GOT3 (cell line): ENCODE results near the gene R3HDM4.

ENCODE experiments used
- DNase-seq: peaks from one replicate; lab custom pipeline; 2025; ENCODE audit warnings: mixed read lengths; lab: John Stamatoyannopoulos, UW

The R3HDM4 gene

DNA sequence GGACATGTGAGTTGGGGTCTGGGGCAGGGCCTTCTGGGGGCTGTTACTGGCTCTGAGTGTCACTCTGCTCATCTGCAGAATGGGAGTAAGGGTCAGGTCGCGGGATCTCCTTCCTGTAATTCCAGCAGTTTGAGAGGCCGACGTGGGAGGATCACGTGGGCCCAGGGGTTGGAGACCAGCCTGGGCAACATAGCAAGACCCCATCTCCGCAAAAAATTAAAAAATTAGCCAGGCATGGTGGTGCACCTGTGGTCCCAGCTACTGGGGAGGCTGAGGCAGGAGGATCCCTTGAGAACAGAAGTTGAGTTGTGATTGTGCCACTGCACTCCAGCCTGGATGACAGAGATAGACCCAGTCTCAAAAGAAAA is 16.9 kb upstream of the R3HDM4 start:
- DNase-seq: no peak

GRCh38 chr19:929203-929890 is 16.3 kb upstream of the R3HDM4 start:
- no peak for DNase-seq

- DNase-seq: no peak
Observed at GRCh38 chr19:928471-929202, 15.6 kb upstream of the R3HDM4 start.

DNA sequence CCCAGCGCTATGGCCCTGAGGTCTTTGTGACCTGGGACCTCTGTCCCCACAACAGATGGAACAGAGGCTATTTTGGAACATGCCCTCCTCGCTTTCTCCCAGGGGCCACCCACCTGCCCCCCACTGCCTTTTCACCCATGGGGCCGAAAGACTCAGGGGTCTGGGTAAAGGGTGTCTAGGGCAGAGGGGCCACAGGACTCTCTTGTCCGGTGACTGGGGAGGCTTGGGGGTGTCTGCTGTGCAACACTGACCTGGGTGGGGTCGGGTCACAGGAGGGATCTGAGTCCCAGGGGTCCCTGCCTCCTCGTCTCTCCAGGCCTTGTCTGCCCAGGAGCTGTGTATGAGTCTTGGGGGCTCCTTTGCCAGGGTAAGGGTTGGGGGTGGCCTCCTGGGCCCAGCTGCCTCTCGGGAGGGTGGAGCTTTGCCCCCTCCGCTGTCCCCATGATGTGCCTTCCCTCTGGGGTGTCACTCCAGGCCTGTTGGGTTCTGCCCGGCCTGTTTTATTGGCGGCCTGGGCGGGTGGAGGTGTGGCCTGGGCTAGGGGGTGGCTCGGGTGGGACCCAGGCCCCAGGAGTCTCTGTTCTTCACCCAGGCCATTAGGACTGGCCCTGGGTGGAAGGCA is 14.9 kb upstream of the R3HDM4 start:
- DNase-seq: no peak

- DNase-seq: no peak
Observed at GRCh38 chr19:927351-927779, 14.3 kb upstream of the R3HDM4 start.

DNA sequence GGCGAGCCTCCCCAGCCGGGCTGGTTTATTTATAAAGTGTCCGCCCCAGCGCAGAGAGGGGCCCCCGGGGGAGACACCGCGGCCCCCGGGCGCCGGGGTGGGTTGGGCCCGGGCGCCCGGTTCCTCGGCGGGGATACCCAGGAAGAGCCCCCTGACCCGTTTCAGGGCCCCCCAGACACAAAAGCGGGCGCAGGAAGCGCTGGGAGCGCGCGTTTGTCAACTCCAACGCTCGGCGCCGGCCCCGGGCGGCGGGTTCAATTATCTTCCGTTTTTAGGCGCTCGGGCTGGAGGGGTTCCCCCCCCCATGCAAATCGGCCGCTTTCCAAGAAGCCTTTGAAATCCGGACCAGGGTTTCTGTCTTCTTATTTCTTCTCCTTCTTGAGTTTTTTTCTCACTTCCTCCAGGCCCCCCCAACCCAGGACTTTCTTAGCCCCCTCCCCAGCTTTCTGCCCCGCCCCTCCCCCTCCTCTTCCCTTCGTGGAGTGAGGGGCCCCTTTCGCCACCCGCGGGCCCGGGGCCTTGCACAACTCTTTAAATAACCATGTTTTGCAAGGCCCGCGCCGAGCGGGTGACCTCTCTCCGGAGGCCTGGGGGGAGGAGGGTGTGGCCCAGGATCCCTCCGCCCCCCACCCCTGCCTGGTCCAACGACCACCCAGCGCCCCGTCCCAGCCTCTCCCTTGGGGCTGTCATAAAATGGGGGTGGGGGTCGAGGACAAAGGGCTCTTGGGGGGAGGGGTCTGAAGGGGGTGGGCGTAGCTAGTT is 13.8 kb upstream of the R3HDM4 start:
- no peak for DNase-seq

DNA sequence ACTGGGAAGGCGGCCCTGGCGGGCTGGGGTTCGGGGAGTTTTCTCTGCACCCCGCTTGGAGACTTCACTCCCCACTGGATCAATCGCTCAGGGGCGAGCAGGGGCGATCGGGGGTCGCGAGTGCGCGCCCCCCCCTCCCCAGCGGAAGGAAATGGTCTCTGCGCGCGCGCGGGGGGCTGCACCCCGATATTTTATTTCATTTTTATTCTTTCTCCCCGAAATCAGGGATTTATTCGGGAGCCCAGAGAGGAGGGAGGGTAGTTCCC is 13.2 kb upstream of the R3HDM4 start:
- no peak for DNase-seq

DNA sequence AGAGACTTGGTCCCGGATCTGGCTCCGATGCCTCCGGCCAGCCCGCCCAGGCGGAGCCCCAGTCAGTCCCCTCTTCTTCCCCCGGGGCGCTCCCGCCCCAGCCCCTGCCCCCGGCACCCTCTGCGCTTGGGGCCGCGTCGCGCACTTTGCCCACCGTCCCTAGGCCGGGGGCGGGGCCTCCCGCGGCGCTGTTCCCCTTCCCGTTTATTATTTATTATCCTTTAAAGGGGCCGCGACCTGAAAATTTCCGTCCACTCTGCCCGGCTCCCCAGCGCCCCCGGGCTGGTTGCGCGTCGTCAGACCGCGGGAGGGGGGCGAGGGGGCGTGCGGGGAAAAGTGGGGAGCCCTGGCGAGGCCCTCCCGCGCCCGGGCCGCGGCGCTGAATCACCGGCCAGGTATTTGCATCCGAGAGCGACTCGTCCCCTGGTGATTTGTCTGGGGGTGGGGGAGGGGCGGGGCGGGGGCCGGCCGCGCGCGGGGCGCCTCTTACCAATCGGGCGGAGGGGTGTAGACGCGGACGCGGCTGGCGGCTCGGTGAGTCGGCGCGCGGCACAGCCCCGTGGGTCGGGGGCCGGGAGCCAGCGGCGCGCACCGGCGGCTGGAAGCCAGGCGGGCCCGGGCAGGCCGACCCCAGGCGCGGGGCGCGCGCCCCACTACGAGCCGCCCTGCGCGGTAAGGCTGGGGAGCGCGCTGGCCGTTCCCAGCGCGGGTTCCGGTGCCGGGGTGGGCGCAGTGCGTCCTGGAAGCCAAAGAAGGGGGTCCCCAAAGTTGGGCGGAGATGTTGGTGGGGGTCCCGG is 12.7 kb upstream of the R3HDM4 start, which contains the start of gene ARID3A:
Gene ARID3A, plus strand, starts transcription at position 510 of the 797 bp plus-strand sequence. CDS start 3,494 bp downstream, outside the sequence.
- DNase-seq: peak; percentile 63

GRCh38 chr19:925087-925525 is 12.1 kb upstream of the R3HDM4 start:
- DNase-seq: no peak

DNA sequence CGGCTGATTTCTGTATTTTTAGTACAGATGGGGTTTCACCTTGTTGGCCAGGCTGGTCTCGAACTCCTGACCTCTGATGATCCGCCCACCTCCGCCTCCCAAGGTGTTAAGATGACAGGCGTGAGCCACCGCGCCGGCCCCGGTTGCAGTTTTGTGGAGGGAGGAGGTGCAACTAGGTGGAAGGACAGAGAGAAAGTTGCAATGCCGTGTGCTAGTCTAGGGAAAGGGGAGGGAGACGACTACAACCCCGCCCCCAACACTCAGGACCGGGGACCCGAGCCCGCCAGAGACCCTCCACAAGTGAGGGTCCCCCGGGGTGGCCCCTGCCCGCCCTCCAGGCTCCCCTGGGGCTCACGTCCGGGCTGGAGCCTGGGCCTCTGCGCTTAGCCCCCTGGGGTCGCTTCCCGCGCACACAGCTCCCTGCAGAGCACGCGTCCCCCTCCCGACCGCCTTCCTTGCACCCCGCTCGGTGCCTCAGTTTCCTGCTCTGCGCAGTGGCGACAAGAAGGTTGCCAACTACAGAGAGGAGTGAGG is 11.6 kb upstream of the R3HDM4 start:
- DNase-seq: no peak

- no peak for DNase-seq
Observed at GRCh38 chr19:920051-920864, 7.2 kb upstream of the R3HDM4 start.

GRCh38 chr19:919199-920050 is 6.4 kb upstream of the R3HDM4 start:
- DNase-seq: no peak

DNA sequence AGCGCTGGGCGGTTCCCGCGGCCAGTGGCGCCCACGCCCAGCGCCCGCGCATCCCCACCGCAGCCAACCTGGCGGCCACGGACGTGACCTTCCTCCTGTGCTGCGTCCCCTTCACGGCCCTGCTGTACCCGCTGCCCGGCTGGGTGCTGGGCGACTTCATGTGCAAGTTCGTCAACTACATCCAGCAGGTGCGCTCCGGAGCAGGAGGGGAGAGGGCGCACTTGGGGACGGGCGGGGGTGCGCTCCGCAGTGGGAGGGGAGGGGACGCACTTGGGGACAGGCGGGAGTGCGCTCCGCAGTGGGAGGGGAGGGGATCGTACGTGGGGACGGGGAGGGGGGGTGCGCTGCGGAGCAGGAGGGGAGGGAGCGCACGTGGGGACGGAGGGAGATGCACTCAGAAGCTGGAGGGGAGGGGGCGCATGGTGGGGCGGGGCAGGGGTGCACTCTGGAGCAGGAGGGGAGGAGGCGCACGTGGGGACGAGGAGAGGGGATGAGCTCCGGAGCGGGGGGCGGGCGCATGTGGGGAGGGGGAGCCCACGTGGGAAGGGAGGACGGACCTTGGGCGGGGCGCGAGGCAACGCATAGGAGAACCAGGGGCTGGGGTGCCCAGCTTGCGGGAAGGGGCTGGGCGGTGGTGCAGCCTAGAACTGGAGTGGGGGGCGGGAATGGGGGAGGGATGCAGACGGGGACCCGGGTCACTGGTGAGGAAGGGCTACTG is 5.6 kb upstream of the R3HDM4 start:
- no peak for DNase-seq

- DNase-seq: no peak
Observed at GRCh38 chr19:918152-918437, 5.1 kb upstream of the R3HDM4 start.

- no peak for DNase-seq
Observed at GRCh38 chr19:917323-918151, 4.5 kb upstream of the R3HDM4 start, which contains the start of gene KISS1R. Gene KISS1R, plus strand, starts transcription at chr19:917333. Its CDS starts 170 bp downstream, at chr19:917503.

DNA sequence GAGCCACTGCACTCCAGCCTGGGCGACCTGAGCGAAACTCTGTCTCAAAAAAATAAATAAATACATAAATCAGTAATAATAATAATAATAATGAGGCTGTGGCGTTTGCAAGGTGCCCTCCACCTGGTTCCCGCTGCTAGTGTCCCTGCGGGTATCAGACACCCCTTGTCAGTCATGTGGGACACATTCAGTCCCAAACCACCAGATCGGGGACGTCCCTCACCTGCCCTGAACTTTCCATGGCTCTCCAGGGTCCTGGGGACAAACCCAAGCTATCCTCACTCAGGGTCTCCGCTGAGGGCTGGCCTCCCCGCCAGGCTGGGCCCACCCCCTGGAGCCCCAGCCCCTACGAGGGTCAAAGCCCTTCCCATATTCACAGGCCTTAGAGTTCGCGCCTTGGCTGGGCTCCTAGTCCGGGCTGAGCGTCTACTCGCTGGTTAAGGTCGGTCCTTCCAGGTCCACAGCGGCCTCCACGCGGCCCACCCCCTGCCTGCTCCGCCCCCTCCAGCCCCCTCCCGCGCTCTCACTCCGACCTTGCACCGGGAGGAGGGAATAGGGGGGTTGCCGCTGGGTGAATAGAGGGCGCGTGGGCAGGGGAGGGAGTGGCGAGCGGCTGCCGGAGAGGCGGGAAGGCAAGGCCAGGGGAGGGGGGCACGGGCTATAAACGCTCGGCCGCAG is 3.8 kb upstream of the R3HDM4 start:
- no peak for DNase-seq
